Keratinocyte (primary cell): Measurements from ENCODE around the gene ZNF76.

ENCODE experiments used
- EZH2 ChIP-seq: IDR thresholded peaks from one replicate; pipeline ENCODE4 v1.6.1; 2012; ENCODE audit warnings: inconsistent platforms, mild to moderate bottlenecking, low read length, moderate library complexity
- TF ChIP-seq, protein P1 (sequence below), 3 experiments: IDR thresholded peaks in 1 of 3; conservative IDR thresholded peaks in 1 of 3; optimal IDR thresholded peaks in 1 of 3; 2 replicates in 2 of 3; 3 replicates in 1 of 3; pipeline versions ENCODE3 to v1.5.1; 2011; ENCODE audit warnings: low read length in 3 of 3, mild to moderate bottlenecking in 3 of 3, moderate library complexity in 2 of 3, control low read depth in 1 of 3, inconsistent platforms in 1 of 3; ENCODE audit not compliant: insufficient read depth in 2 of 3; ENCODE audit errors: extremely low read depth in 1 of 3

- TF ChIP-seq, protein P1, sequence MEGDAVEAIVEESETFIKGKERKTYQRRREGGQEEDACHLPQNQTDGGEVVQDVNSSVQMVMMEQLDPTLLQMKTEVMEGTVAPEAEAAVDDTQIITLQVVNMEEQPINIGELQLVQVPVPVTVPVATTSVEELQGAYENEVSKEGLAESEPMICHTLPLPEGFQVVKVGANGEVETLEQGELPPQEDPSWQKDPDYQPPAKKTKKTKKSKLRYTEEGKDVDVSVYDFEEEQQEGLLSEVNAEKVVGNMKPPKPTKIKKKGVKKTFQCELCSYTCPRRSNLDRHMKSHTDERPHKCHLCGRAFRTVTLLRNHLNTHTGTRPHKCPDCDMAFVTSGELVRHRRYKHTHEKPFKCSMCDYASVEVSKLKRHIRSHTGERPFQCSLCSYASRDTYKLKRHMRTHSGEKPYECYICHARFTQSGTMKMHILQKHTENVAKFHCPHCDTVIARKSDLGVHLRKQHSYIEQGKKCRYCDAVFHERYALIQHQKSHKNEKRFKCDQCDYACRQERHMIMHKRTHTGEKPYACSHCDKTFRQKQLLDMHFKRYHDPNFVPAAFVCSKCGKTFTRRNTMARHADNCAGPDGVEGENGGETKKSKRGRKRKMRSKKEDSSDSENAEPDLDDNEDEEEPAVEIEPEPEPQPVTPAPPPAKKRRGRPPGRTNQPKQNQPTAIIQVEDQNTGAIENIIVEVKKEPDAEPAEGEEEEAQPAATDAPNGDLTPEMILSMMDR (optimal IDR thresholded peaks at IDR 0.05 in 1 of 3, IDR thresholded peaks at IDR 0.05 in 1 of 3, conservative IDR thresholded peaks at IDR 0.05 in 1 of 3; ENCODE audit: extremely low read depth in 1 of 3, insufficient read depth in 2 of 3, low read length in 3 of 3): no peak
- TF ChIP-seq EZH2: no peak
These were observed 1.3 kb downstream of the ZNF76 start for GRCh38 chr6:35260591-35261570.
